Neural cell (in vitro differentiated cells): Measurements from ENCODE around the gene GNG14. TPM values are rescaled to one million over a fixed set of nuclear protein-coding genes. Genes with fewer than 3 reads are reported as not detected.

Experiments
- H2AFZ ChIP-seq: fragments of 200-600, 300-800 bp; sonication (generic), shearing (Covaris generic); 2 replicates; pipeline ENCODE4 v1.6.0; 2014; ENCODE audit warnings: low read depth, mild to moderate bottlenecking, antibody characterized with exemption, low read length, moderate library complexity
- H3F3A ChIP-seq: fragments of 200-600 bp; shearing (Covaris generic); 2 replicates; pipeline ENCODE4 v1.6.1; 2016; ENCODE audit warnings: mild to moderate bottlenecking, moderate library complexity, mixed read lengths, antibody characterized with exemption, low read length; ENCODE audit not compliant: insufficient read depth, poor library complexity, severe bottlenecking
- H3K27ac ChIP-seq: fragments of 200-600, 300-800 bp; sonication (generic), shearing (Covaris generic); 2 replicates; pipeline ENCODE4 v1.5.1; 2014; ENCODE audit warnings: mild to moderate bottlenecking, low read length, moderate library complexity
- H3K27me3 ChIP-seq: fragments of 300-800, 200-600 bp; sonication (generic), shearing (Covaris generic); 2 replicates; pipeline ENCODE4 v1.6.0; 2014; ENCODE audit warnings: mild to moderate bottlenecking, low read depth, low read length, moderate library complexity; ENCODE audit not compliant: insufficient read depth
- H3K36me3 ChIP-seq: fragments of 300-800, 200-600 bp; sonication (generic), shearing (Covaris generic); 2 replicates; pipeline ENCODE4 v1.5.1; 2014; ENCODE audit warnings: mild to moderate bottlenecking, antibody characterized with exemption, low read length, moderate library complexity; ENCODE audit not compliant: insufficient read depth
- H3K4me2 ChIP-seq: fragments of 300-800, 200-600 bp; sonication (generic), shearing (Covaris generic); 2 replicates; pipeline ENCODE4 v1.6.0; 2014; ENCODE audit warnings: mild to moderate bottlenecking, low read length
- H3K4me3 ChIP-seq: fragments of 300-800, 200-600 bp; sonication (generic), shearing (Covaris generic); 2 replicates; pipeline ENCODE4 v1.5.1; 2014; ENCODE audit warnings: mild to moderate bottlenecking, low read length, moderate library complexity
- H3K79me2 ChIP-seq: fragments of 200-600 bp; shearing (Covaris generic); replicated peaks from 2 replicates; pipeline ENCODE4 v1.6.0; 2014; ENCODE audit warnings: mild to moderate bottlenecking, low read length, moderate library complexity; ENCODE audit not compliant: insufficient read depth
- H3K9ac ChIP-seq: fragments of 300-800, 200-600 bp; sonication (generic), shearing (Covaris generic); 2 replicates; pipeline ENCODE4 v1.6.1; 2016; ENCODE audit warnings: mild to moderate bottlenecking, low read length, mixed read lengths
- H3K9me2 ChIP-seq: fragments of 200-600 bp; shearing (Covaris generic); 2 replicates; pipeline ENCODE4 v1.6.1; 2016; ENCODE audit warnings: mild to moderate bottlenecking, low read length, mixed read lengths; ENCODE audit not compliant: insufficient read depth
- H3K9me3 ChIP-seq: fragments of 200-600, 300-800 bp; sonication (generic), shearing (Covaris generic); 2 replicates; pipeline ENCODE4 v1.6.1; 2016; ENCODE audit warnings: mild to moderate bottlenecking, mixed run types, low read length, moderate library complexity, mixed read lengths
- H4K20me1 ChIP-seq: fragments of 200-600 bp; shearing (Covaris generic); 2 replicates; pipeline ENCODE4 v1.6.1; 2016; ENCODE audit warnings: mild to moderate bottlenecking, mixed run types; ENCODE audit not compliant: insufficient read depth
- EP300 ChIP-seq: fragments of 450-650 bp; conservative IDR thresholded peaks from 2 replicates; pipeline ENCODE4 v1.6.1; 2014; ENCODE audit warnings: antibody characterized with exemption, mild to moderate bottlenecking, moderate library complexity; ENCODE audit not compliant: poor library complexity, severe bottlenecking
- EZH2 ChIP-seq: fragments of 200-600, 300-800 bp; shearing (Covaris generic), sonication (generic); IDR thresholded peaks from 2 replicates; pipeline ENCODE4 v1.6.1; 2014; ENCODE audit warnings: antibody characterized with exemption, low read length, borderline replicate concordance, mild to moderate bottlenecking; ENCODE audit not compliant: insufficient read depth, poor library complexity, severe bottlenecking
- MXI1 ChIP-seq: fragments of 450-650 bp; conservative IDR thresholded peaks from 2 replicates; pipeline ENCODE4 v1.6.1; 2014; ENCODE audit warnings: antibody characterized with exemption, mild to moderate bottlenecking; ENCODE audit not compliant: poor library complexity, severe bottlenecking
- POLR2AphosphoS5 ChIP-seq: IDR thresholded peaks from 2 replicates; pipeline ENCODE4 v1.6.1; 2012
- RAD21 ChIP-seq: fragments of 450-650 bp; conservative IDR thresholded peaks from 2 replicates; pipeline ENCODE4 v1.6.1; 2014; ENCODE audit warnings: antibody characterized with exemption, mild to moderate bottlenecking, moderate library complexity
- SMC3 ChIP-seq: fragments of 450-650 bp; conservative IDR thresholded peaks from 2 replicates; pipeline ENCODE4 v1.6.1; 2014; ENCODE audit warnings: antibody characterized with exemption, mild to moderate bottlenecking, moderate library complexity; ENCODE audit not compliant: poor library complexity
- TAF1 ChIP-seq: IDR thresholded peaks from 2 replicates; pipeline ENCODE4 v1.6.1; 2012; ENCODE audit warnings: low read depth
- polyA plus RNA-seq: library from polyadenylated mRNA; depleted of rRNA; stranded (reverse); fragments of >200 nt; gene quantifications from 2 replicates; pipeline ENCODE4 v1.2.3, GENCODE V29; 2014
- TF ChIP-seq, protein P1 (sequence below): IDR thresholded peaks from 2 replicates; pipeline ENCODE4 v1.6.1; 2012; ENCODE audit warnings: borderline replicate concordance
- TF ChIP-seq, protein P2 (sequence below): fragments of 450-650 bp; IDR thresholded peaks from 2 replicates; pipeline ENCODE4 v1.5.1; 2014; ENCODE audit warnings: antibody characterized with exemption, mild to moderate bottlenecking, moderate library complexity; ENCODE audit not compliant: poor library complexity, severe bottlenecking

The GNG14 gene
- polyA plus RNA-seq, 1 donor from 2014 or later, result not detected

DNA sequence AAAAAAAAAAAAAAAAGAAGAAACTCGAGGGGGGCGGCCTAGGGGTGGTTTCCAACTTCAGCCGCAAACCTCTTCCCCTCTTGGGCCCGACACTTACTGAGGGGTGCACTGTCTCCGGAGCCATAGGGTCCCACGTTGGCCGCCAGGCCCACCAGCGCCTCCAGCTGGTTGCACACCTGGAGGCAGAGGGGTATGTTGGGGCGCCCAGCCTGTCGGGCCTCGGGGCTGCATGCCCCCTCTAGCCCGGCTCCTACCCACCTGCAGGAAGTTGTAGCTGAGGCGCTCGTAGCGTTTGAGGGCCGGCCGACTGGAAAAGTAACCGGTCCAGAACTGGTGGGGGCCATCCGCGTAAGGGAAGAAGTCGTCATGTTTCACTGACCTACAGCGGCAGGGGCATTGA, 29.8 kb upstream of the GNG14 start:
- Histone ChIP-seq H3K27me3 (no peaks in the 10 kb centered on the region), H3K9me3 (no peaks in the 10 kb centered on the region), H3K4me2 (no peak overlapping the region), H3K27ac (no peak overlapping the region), H3K9ac (no peak overlapping the region), H3K79me2 (no peaks in the 10 kb centered on the region), H2AFZ (no peak overlapping the region), H4K20me1 (no peaks in the 10 kb centered on the region), H3K9me2 (no peaks in the 10 kb centered on the region), H3K4me3 (no peak overlapping the region), H3F3A (no peaks in the 10 kb centered on the region), H3K36me3 (no peaks in the 10 kb centered on the region)
- TF ChIP-seq, protein P1, sequence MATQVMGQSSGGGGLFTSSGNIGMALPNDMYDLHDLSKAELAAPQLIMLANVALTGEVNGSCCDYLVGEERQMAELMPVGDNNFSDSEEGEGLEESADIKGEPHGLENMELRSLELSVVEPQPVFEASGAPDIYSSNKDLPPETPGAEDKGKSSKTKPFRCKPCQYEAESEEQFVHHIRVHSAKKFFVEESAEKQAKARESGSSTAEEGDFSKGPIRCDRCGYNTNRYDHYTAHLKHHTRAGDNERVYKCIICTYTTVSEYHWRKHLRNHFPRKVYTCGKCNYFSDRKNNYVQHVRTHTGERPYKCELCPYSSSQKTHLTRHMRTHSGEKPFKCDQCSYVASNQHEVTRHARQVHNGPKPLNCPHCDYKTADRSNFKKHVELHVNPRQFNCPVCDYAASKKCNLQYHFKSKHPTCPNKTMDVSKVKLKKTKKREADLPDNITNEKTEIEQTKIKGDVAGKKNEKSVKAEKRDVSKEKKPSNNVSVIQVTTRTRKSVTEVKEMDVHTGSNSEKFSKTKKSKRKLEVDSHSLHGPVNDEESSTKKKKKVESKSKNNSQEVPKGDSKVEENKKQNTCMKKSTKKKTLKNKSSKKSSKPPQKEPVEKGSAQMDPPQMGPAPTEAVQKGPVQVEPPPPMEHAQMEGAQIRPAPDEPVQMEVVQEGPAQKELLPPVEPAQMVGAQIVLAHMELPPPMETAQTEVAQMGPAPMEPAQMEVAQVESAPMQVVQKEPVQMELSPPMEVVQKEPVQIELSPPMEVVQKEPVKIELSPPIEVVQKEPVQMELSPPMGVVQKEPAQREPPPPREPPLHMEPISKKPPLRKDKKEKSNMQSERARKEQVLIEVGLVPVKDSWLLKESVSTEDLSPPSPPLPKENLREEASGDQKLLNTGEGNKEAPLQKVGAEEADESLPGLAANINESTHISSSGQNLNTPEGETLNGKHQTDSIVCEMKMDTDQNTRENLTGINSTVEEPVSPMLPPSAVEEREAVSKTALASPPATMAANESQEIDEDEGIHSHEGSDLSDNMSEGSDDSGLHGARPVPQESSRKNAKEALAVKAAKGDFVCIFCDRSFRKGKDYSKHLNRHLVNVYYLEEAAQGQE, result no peak
- TF ChIP-seq TAF1 (no peak), SMC3 (no peak), EP300 (no peak)
- TF ChIP-seq, protein P2, sequence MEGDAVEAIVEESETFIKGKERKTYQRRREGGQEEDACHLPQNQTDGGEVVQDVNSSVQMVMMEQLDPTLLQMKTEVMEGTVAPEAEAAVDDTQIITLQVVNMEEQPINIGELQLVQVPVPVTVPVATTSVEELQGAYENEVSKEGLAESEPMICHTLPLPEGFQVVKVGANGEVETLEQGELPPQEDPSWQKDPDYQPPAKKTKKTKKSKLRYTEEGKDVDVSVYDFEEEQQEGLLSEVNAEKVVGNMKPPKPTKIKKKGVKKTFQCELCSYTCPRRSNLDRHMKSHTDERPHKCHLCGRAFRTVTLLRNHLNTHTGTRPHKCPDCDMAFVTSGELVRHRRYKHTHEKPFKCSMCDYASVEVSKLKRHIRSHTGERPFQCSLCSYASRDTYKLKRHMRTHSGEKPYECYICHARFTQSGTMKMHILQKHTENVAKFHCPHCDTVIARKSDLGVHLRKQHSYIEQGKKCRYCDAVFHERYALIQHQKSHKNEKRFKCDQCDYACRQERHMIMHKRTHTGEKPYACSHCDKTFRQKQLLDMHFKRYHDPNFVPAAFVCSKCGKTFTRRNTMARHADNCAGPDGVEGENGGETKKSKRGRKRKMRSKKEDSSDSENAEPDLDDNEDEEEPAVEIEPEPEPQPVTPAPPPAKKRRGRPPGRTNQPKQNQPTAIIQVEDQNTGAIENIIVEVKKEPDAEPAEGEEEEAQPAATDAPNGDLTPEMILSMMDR, result no peak

DNA sequence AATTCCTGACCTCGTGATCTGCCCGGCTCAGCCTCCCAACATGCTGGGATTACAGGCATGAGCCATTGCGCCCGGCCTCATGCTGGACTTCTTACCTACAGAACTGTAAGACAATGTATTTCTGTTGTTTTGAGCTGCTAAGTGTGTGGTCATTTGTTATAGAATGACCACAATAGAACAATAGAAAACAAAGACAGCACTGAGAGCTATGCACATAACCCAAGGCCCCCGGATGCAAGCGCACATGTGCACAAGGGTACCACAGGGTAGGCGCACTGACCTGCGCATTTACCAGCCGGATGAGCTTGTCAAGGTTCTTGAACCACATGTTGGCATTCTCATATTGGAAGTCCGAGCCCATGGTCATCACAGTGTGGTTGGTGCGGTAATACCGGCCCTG, 26.8 kb upstream of the GNG14 start:
- TF ChIP-seq SMC3, result no peak
- TF ChIP-seq, protein P1, result no peak
- no peak for TF ChIP-seq TAF1
- TF ChIP-seq, protein P2, result no peak
- no peak for TF ChIP-seq EZH2
- TF ChIP-seq POLR2AphosphoS5, result no peak
- no peak for TF ChIP-seq RAD21
- no peak for TF ChIP-seq MXI1
- TF ChIP-seq EP300, result no peak
- Histone ChIP-seq H3K9me2 (no peaks in the 10 kb centered on the region), H4K20me1 (no peaks in the 10 kb centered on the region), H3K36me3 (no peaks in the 10 kb centered on the region), H3F3A (no peaks in the 10 kb centered on the region), H3K4me3 (no peak overlapping the region), H3K9me3 (no peaks in the 10 kb centered on the region), H2AFZ (no peak overlapping the region), H3K79me2 (peaks cover 6% of the 10 kb centered on the region), H3K27me3 (no peaks in the 10 kb centered on the region), H3K27ac (no peak overlapping the region), H3K9ac (no peak overlapping the region), H3K4me2 (no peak overlapping the region)
